T-cell (primary cell): ENCODE measurements around the gene ADAMTS17. TPM values are rescaled to one million over a fixed set of nuclear protein-coding genes. Genes with fewer than 3 reads are reported as not detected.

Source experiments
- ATAC-seq, 4 experiments: fragments of 200-7000 bp in 3 of 4; fragments of 150-1000 bp in 1 of 4; cut with Tn5 transposase; replicated peaks in 1 of 4; 1 replicate in 3 of 4; 2 replicates in 1 of 4; pipeline ENCODE4 v1.10.0; 2021; ENCODE audit warnings: moderate library complexity in 3 of 4, mild to moderate bottlenecking in 2 of 4, moderate number of reproducible peaks in 1 of 4
- CTCF ChIA-PET, 2 donors: fragments of 300-600 bp; sonication (Branson Sonifier 250); formaldehyde crosslinking; loops; one replicate each; lab custom pipeline; 2022; ENCODE audit warnings: antibody characterized with exemption in 2 of 2; lab: Charles Lee
- POLR2A ChIA-PET, 2 donors: fragments of 300-600 bp; sonication (Branson Sonifier 250); formaldehyde crosslinking; loops; one replicate each; lab custom pipeline; 2022; ENCODE audit warnings: antibody characterized with exemption in 2 of 2; lab: Charles Lee
- DNase-seq, 35 experiments: peaks; one replicate each; pipeline versions ENCODE4 v3.0.0 to v3.0.0-alpha.2; 2013 to 2023
- H3K27ac ChIP-seq: one replicate; pipeline ENCODE4 v1.5.1; 2013; ENCODE audit warnings: low read length
- H3K27me3 ChIP-seq, 2 experiments: replicated peaks in 1 of 2; 1 replicate in 1 of 2; 2 replicates in 1 of 2; pipeline versions ENCODE4 v1.6.1 to v1.7.0; 2013; ENCODE audit warnings: low read length in 1 of 2, mixed read lengths in 1 of 2; ENCODE audit not compliant: control insufficient read depth in 2 of 2, insufficient read depth in 2 of 2; ENCODE audit errors: extremely low read depth in 1 of 2
- H3K36me3 ChIP-seq, 2 donors: 1 replicate in 1 of 2; 2 replicates in 1 of 2; pipeline versions ENCODE4 v1.6.1 to v1.7.0; 2013; ENCODE audit warnings: low read length in 1 of 2; ENCODE audit not compliant: control insufficient read depth in 2 of 2, insufficient read depth in 1 of 2; ENCODE audit errors: extremely low read depth in 1 of 2
- H3K4me1 ChIP-seq, 2 experiments: 1 replicate in 1 of 2; 2 replicates in 1 of 2; pipeline versions ENCODE4 v1.6.1 to v1.7.0; 2013; ENCODE audit warnings: low read length in 2 of 2, mixed read lengths in 1 of 2; ENCODE audit not compliant: insufficient read depth in 2 of 2, control insufficient read depth in 1 of 2; ENCODE audit errors: extremely low read depth in 1 of 2
- H3K4me3 ChIP-seq, 2 donors: 1 replicate in 1 of 2; 2 replicates in 1 of 2; pipeline versions ENCODE4 v1.5.1 to v1.7.0; 2013; ENCODE audit warnings: mild to moderate bottlenecking in 2 of 2, low read length in 1 of 2, moderate library complexity in 1 of 2; ENCODE audit not compliant: control insufficient read depth in 1 of 2; ENCODE audit errors: extremely low read depth in 1 of 2
- H3K9me3 ChIP-seq: 2 replicates; pipeline ENCODE4 v1.7.0; 2013
- H3K27ac Mint-ChIP-seq, 2 donors: one replicate each; pipeline ENCODE4 v1.8.0; 2020 to 2021; ENCODE audit warnings: mild to moderate bottlenecking in 2 of 2, mixed read lengths in 2 of 2
- H3K27me3 Mint-ChIP-seq, 2 donors: one replicate each; pipeline ENCODE4 v1.8.0; 2021 to 2022; ENCODE audit warnings: mixed read lengths in 2 of 2
- H3K36me3 Mint-ChIP-seq: one replicate; pipeline ENCODE4 v1.8.0; 2021; ENCODE audit warnings: mixed read lengths
- H3K4me1 Mint-ChIP-seq, 3 donors: one replicate each; pipeline ENCODE4 v1.8.0; 2020 to 2022; ENCODE audit warnings: mixed read lengths in 3 of 3, mild to moderate bottlenecking in 1 of 3
- H3K4me3 Mint-ChIP-seq, 3 donors: one replicate each; pipeline ENCODE4 v1.8.0; 2020 to 2022; ENCODE audit warnings: mild to moderate bottlenecking in 3 of 3, mixed read lengths in 3 of 3, moderate library complexity in 3 of 3
- H3K9me3 Mint-ChIP-seq, 3 donors: one replicate each; pipeline ENCODE4 v1.8.0; 2020 to 2022; ENCODE audit warnings: mixed read lengths in 3 of 3
- WGBS: methylation state at CpG from one replicate; pipeline ENCODE4 v1.1.5; 2013; ENCODE audit warnings: missing lambda C conversion rate; ENCODE audit not compliant: insufficient coverage; 5-methylcytosine and 5-hydroxymethylcytosine counted together
- total RNA-seq, 35 experiments: library from RNA in 6 of 35; stranded (reverse) in 6 of 35; fragments of 120-200 nt in 1 of 35; gene quantifications; one replicate each; pipeline versions ENCODE4 v1.2.1 to v1.2.4 and lab custom pipeline; 2013 to 2026

Gene ADAMTS17
- total RNA-seq, 5 donors from 2014 or later (not counting 1 experiment from before 2014, with no cell fraction given): 8.9 to 17.8 (median 11.6) TPM

DNA sequence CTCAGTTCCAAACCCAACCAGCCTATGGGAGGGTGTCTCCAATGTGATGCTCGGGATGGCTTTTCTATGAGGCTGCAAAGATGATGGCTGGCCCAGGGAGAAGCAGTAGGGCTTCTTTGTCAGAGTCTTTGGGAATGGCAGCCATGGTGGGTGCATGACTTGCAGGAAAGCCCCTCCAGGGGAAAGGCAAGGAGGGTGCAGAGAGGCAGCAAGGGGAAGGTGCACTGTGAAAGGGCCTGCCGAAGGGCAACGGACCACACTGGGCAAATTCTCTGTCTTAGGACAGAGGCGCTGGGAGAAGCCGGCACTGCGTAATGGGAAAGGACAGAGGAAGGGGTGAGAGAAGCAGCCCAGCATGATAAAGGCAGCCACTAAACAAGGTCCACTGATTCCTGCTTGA, 305.8 kb downstream of the ADAMTS17 start:
- no peak for ATAC-seq
- Mint-ChIP-seq H3K36me3 (peaks cover 25% of the 10 kb centered on the region), H3K4me3 (no peak overlapping the region), H3K27ac (no peak overlapping the region), H3K4me1 (no peaks in the 10 kb centered on the region), H3K27me3 (no peaks in the 10 kb centered on the region), H3K9me3 (no peaks in the 10 kb centered on the region)
- H3K27me3 ChIP-seq: peaks cover 0 to 5% of the 10 kb centered on the region in 2 experiments
- H3K9me3 ChIP-seq: no peaks in the 10 kb centered on the region
- ChIA-PET POLR2A (no interaction called here), CTCF (no interaction called here)
- WGBS: 92% methylated on average over 5 of the region's 6 CpGs
- no peaks in the 10 kb centered on the region for H3K36me3 ChIP-seq
- DNase-seq: no peak
- no peak overlapping the region for H3K4me3 ChIP-seq
- H3K4me1 ChIP-seq: no peaks in the 10 kb centered on the region
- no peak overlapping the region for H3K27ac ChIP-seq

DNA sequence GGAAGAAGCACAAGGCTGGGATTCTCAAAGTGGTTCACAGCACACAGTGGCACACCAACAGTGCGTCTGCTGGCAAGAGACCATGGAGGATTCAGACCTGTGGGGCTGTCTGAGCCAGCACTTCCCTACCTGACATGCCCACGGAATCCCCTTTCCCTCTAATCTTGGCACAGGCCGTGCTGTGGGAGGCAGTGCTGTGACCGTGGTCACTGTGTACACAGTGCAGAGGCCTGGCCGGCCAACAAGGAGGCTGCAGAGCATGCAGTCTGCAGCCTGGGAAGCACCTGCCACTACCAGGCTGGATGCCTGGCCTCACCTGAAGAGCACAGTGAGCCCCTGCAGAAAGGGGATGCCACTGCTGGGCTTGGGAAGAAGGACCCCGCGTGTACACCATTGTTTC, 307.6 kb downstream of the ADAMTS17 start:
- CTCF ChIA-PET: no interaction called here

DNA sequence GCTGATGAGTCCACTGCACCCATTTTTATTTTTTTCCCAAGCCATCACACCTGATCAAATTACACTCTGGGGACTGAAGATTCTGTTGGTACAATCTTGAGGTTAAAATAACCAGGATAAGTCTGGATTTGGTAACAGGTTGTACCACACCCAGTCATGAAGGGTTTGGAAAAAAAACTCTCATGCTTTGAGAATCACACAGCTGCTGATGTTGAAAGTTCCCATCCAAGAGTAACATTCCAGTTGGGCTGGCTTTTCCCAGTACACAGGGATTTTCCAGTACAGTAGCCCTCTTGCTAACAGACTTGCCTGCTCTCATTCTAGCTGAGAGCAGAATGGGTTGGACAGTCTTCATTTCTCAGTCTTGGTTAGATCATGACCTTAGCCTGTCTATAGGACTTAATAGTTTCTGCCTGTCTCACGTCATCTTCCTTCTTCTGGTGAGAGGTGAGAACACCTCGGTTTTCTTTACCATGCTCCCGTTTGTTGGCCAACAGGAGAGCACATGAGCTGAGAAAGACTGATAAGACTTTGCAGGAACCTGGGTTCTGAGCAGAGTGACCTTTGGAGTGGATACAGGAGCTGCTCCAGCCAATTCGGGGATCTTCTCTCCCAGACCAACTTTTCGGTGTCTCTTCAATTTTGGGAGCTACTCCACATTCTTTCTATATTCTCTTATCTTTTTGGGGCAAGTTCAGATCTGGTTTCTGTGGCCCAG, 308.5 kb downstream of the ADAMTS17 start:
- Mint-ChIP-seq H3K9me3 (peaks cover 6 to 8% (median 7%) of the 10 kb centered on the region in 3 donors), H3K4me1 (no peaks in the 10 kb centered on the region), H3K4me3 (no peak overlapping the region), H3K36me3 (peaks cover 42% of the 10 kb centered on the region), H3K27me3 (no peaks in the 10 kb centered on the region), H3K27ac (no peak overlapping the region)
- no peak overlapping the region for H3K4me3 ChIP-seq
- H3K4me1 ChIP-seq: no peaks in the 10 kb centered on the region
- CTCF ChIA-PET: no interaction called here
- H3K27me3 ChIP-seq: peaks cover 0 to 5% of the 10 kb centered on the region in 2 experiments
- no peak overlapping the region for H3K27ac ChIP-seq
- DNase-seq (no peak), ATAC-seq (no peak)
- WGBS: 80% methylated on average over 1 of the region's 5 CpGs
- no peaks in the 10 kb centered on the region for H3K9me3 ChIP-seq
- H3K36me3 ChIP-seq: no peaks in the 10 kb centered on the region
- POLR2A ChIA-PET: no interaction called here

More for the DNA sequence above, 307.6 kb downstream of the ADAMTS17 start:
- no peaks in the 10 kb centered on the region for H3K9me3 ChIP-seq
- H3K27me3 ChIP-seq: peaks cover 0 to 5% of the 10 kb centered on the region in 2 experiments
- Mint-ChIP-seq H3K9me3 (peaks cover 0 to under 1% (median under 1%) of the 10 kb centered on the region in 3 donors), H3K36me3 (peaks cover 34% of the 10 kb centered on the region), H3K4me3 (no peak overlapping the region), H3K27me3 (no peaks in the 10 kb centered on the region), H3K4me1 (no peaks in the 10 kb centered on the region), H3K27ac (no peak overlapping the region)
- H3K36me3 ChIP-seq: no peaks in the 10 kb centered on the region
- H3K4me3 ChIP-seq: no peak overlapping the region
- H3K4me1 ChIP-seq: no peaks in the 10 kb centered on the region
- no peak for DNase-seq
- no peak for ATAC-seq
- POLR2A ChIA-PET: no interaction called here
- no peak overlapping the region for H3K27ac ChIP-seq
- WGBS: 81% methylated on average over 7 of the region's 7 CpGs

DNA sequence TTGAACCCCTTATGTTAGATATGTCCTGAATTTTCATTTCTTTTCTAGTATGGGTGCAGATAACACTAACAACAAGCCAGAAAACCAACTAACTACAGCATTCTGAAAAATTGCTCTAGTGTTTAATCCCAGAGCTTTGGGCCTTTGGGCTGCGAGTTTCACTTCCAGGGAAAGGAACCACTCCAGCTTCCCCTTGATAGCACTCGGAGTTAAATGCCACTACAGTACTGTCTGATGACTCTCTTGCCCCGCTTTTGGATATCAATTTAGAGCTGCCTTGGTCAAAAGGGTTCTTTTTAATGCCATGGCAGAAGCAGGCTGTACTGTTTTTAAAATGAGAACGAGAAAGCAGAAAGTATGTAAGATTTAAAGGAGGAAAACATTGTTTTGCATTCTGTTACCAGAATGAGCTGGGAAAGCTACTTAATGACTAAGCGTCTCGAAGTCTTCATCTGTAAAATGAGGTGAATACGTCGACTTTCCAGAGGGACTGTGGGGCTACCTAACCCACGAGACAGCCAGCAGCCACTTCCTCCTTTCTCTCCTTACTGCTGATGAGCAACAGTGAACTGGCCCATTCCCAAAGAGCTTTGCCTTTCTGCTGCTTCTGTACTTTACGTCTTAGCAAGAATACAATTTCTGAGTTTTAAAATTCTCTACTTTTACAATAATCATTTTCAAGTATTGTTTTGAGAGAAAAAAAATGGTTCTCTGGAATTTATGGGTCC, 309.3 kb downstream of the ADAMTS17 start:
- no peak overlapping the region for H3K4me3 Mint-ChIP-seq
- ChIA-PET POLR2A (no interaction called here), CTCF (interaction anchor here (0.6 kb wide), 2 partner anchors 462 to 1097 kb away, joined by 3 to 4 read pairs; no protein-coding TSS in a partner anchor)
- Histone ChIP-seq H3K36me3 (no peaks in the 10 kb centered on the region), H3K27me3 (peaks cover 0 to 5% of the 10 kb centered on the region in 2 experiments), H3K4me1 (no peaks in the 10 kb centered on the region), H3K4me3 (no peak overlapping the region), H3K9me3 (no peaks in the 10 kb centered on the region), H3K27ac (no peak overlapping the region)
- H3K36me3 Mint-ChIP-seq: peaks cover 50% of the 10 kb centered on the region
- 57% methylated on average over 8 of the region's 10 CpGs for WGBS
- H3K9me3 Mint-ChIP-seq: peaks cover 7 to 16% (median 9%) of the 10 kb centered on the region in 3 donors
- no peaks in the 10 kb centered on the region for H3K4me1 Mint-ChIP-seq
- no peak overlapping the region for H3K27ac Mint-ChIP-seq
- H3K27me3 Mint-ChIP-seq: no peaks in the 10 kb centered on the region
- no peak for ATAC-seq
- no peak for DNase-seq

DNA sequence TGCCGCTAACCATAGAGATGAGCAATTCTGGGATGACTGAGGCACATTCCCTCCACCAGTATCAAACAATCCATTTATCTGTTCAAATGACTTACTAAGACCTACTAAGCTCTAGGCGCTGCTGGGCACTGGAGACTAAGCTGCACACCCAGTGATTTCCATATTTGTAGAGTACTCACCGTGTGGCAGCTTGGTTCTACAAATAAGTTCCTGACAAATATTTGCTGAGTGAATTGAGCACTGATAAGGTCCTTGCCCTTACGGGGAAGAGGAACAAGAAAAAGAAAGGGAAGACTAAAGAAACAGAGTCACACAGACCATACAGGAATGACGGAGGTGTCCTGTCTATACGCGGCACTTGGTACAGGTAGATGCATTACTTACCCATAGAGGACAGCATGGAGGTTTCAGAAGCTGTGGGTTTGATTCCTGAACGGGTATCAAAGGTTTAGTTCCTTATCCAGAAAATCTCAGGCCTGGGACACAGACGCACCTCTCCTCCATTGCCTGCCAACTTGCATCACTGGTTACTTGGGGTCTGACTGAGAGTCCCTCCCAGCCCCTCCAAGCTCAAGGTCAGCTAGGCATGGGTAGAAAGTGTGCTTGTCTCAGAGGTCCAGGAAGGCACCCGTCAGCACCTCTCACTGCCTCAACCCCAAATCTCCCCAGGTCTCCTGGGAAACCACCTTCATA, 310.0 kb downstream of the ADAMTS17 start:
- H3K36me3 ChIP-seq: no peaks in the 10 kb centered on the region
- H3K27me3 ChIP-seq: peaks cover 0 to 5% of the 10 kb centered on the region in 2 experiments
- Mint-ChIP-seq H3K9me3 (peaks cover 7 to 21% (median 12%) of the 10 kb centered on the region in 3 donors), H3K4me3 (no peak overlapping the region), H3K36me3 (peaks cover 52% of the 10 kb centered on the region), H3K27me3 (no peaks in the 10 kb centered on the region), H3K4me1 (no peaks in the 10 kb centered on the region), H3K27ac (no peak overlapping the region)
- DNase-seq (no peak), ATAC-seq (no peak)
- no peak overlapping the region for H3K27ac ChIP-seq
- POLR2A ChIA-PET: no interaction called here
- H3K9me3 ChIP-seq: no peaks in the 10 kb centered on the region
- CTCF ChIA-PET: interaction anchor here (0.6 kb wide), 2 partner anchors 462 to 1098 kb away, joined by 3 to 4 read pairs; no protein-coding TSS in a partner anchor
- no peaks in the 10 kb centered on the region for H3K4me1 ChIP-seq
- 100% methylated on average over 1 of the region's 10 CpGs for WGBS
- no peak overlapping the region for H3K4me3 ChIP-seq

DNA sequence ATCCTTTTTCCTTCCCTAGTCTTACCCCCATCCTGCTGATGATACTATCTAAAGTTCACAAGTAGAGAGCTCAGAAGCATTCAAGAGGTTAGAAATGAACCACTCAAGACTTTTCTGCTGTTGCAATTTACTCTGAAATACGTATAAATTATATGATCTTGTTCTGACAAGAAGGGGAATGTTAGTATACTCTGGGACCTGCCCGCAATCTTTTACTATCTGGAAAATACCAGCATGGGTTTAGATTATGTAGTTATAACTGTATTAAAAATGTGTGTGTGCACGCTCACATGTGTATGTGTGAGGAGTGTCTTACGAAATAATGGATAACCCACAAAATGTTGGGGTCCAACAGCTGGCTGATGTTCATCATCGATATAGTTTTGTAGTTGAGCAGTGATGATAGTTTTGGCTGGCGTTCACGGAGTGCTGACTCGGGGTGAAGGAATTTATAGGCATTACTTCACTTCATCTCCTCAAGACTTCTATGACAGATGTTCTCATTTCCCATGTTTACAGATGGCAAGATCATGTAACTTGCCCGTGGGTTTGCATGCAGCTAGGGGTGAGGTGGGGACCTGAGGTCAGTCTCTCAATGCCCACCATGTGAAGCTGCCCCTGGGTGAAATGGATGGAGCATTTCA, 311.1 kb downstream of the ADAMTS17 start:
- peaks cover 51% of the 10 kb centered on the region for H3K36me3 Mint-ChIP-seq
- H3K9me3 Mint-ChIP-seq: peaks cover 7 to 21% (median 12%) of the 10 kb centered on the region in 3 donors
- H3K9me3 ChIP-seq: no peaks in the 10 kb centered on the region
- H3K4me1 ChIP-seq: no peaks in the 10 kb centered on the region
- H3K27me3 Mint-ChIP-seq: no peaks in the 10 kb centered on the region
- no peaks in the 10 kb centered on the region for H3K4me1 Mint-ChIP-seq
- CTCF ChIA-PET: no interaction called here
- H3K27ac ChIP-seq: no peak overlapping the region
- H3K36me3 ChIP-seq: no peaks in the 10 kb centered on the region
- no peak overlapping the region for H3K4me3 ChIP-seq
- ATAC-seq (no peak), DNase-seq (no peak)
- POLR2A ChIA-PET: no interaction called here
- no peak overlapping the region for H3K27ac Mint-ChIP-seq
- 100% methylated on average over 2 of the region's 9 CpGs for WGBS
- no peak overlapping the region for H3K4me3 Mint-ChIP-seq
- H3K27me3 ChIP-seq: no peaks in the 10 kb centered on the region
